ENCODE data around the gene COA6.

DNA sequence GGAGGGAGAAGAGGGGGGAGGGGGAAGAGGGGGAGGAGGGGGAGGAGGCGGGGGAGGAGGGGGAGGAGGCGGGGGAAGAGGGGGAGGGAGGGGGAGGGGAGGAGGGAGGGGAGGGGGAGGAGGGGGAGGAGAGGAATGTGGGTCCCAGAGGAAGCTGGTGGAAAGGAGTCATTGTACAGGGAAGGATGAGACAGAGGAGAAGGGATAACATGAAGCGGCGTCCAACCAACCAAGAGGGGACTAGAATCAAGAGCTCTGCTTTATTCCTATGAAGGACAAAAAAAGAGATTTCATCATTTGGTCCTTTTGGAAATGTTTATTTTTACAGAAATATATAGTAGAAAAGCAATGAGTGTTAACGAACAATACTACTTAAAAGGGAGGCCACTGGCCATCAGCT lies 24.5 kb downstream of the COA6 start:
- TF ChIP-seq, protein P1, sequence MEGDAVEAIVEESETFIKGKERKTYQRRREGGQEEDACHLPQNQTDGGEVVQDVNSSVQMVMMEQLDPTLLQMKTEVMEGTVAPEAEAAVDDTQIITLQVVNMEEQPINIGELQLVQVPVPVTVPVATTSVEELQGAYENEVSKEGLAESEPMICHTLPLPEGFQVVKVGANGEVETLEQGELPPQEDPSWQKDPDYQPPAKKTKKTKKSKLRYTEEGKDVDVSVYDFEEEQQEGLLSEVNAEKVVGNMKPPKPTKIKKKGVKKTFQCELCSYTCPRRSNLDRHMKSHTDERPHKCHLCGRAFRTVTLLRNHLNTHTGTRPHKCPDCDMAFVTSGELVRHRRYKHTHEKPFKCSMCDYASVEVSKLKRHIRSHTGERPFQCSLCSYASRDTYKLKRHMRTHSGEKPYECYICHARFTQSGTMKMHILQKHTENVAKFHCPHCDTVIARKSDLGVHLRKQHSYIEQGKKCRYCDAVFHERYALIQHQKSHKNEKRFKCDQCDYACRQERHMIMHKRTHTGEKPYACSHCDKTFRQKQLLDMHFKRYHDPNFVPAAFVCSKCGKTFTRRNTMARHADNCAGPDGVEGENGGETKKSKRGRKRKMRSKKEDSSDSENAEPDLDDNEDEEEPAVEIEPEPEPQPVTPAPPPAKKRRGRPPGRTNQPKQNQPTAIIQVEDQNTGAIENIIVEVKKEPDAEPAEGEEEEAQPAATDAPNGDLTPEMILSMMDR (IDR thresholded peaks at IDR 0.05 in 8 of 11, conservative IDR thresholded peaks at IDR 0.05 in 3 of 11): no peak
- no peak for TF ChIP-seq POLR2A (IDR thresholded peaks at IDR 0.05)
- no peak for TF ChIP-seq POLR2AphosphoS5 (IDR thresholded peaks at IDR 0.05)
